Type B pancreatic cell (in vitro differentiated cells): ENCODE results near the gene NOTCH3. TPM values are rescaled to one million over a fixed set of nuclear protein-coding genes. Genes with fewer than 3 reads are reported as not detected.

Experiments used
- DNase-seq: peaks from one replicate; pipeline ENCODE4 v3.0.0; 2021; ENCODE audit warnings: mixed read lengths; ENCODE audit not compliant: unreplicated experiment; ENCODE audit errors: extremely low spot score
- H3K27ac Mint-ChIP-seq: 2 replicates; pipeline ENCODE4 v1.8.0; 2021; ENCODE audit warnings: mild to moderate bottlenecking, mixed read lengths
- H3K27me3 Mint-ChIP-seq: 2 replicates; pipeline ENCODE4 v1.8.0; 2021; ENCODE audit warnings: mixed read lengths
- H3K36me3 Mint-ChIP-seq: 2 replicates; pipeline ENCODE4 v1.8.0; 2021; ENCODE audit warnings: mixed read lengths
- H3K4me1 Mint-ChIP-seq: one replicate; pipeline ENCODE4 v1.8.0; 2021; ENCODE audit warnings: mixed read lengths; ENCODE audit not compliant: unreplicated experiment
- H3K4me3 Mint-ChIP-seq: 2 replicates; pipeline ENCODE4 v1.8.0; 2021; ENCODE audit warnings: mild to moderate bottlenecking, mixed read lengths
- H3K9me3 Mint-ChIP-seq: 2 replicates; pipeline ENCODE4 v1.8.0; 2021; ENCODE audit warnings: mixed read lengths
- total RNA-seq: library from RNA; stranded (reverse); gene quantifications from 2 replicates; pipeline ENCODE4 v1.2.1, GENCODE V29; 2021; ENCODE audit warnings: low replicate concordance
- TF ChIP-seq, protein P1 (sequence below): fragments of 200-600 bp; sonication (generic); conservative IDR thresholded peaks from 2 replicates; pipeline ENCODE4 v1.5.0; 2021; ENCODE audit warnings: antibody characterized with exemption, mild to moderate bottlenecking

NOTCH3 gene
- total RNA-seq, 1 donor from 2014 or later: 119 TPM

DNA sequence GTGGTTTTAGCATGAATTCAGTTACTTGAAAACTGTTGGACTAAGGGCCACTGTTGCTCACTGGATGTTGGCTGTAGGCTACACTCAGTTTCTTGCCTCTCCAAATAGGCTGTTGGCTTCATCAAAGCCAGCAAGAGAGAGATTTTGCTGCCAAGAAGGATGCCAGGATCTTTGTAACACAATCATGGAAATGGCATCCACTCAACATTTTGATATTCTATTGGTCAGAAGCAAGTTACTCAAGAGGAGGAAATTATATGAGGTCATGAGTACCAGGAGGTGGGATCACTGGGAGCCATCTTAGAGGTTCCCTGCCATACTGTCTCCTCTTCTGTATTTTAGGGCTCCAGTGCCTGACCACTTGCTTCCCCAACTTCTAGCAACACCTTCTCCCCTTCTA, 63.0 kb downstream of the NOTCH3 start:
- Mint-ChIP-seq H3K9me3 (no peaks in the 10 kb centered on the region), H3K27me3 (peaks cover 4% of the 10 kb centered on the region), H3K4me1 (peaks cover 8% of the 10 kb centered on the region), H3K36me3 (no peaks in the 10 kb centered on the region), H3K4me3 (no peak overlapping the region), H3K27ac (peak overlapping the region; percentile 54)
- DNase-seq: no peak
- TF ChIP-seq, protein P1, sequence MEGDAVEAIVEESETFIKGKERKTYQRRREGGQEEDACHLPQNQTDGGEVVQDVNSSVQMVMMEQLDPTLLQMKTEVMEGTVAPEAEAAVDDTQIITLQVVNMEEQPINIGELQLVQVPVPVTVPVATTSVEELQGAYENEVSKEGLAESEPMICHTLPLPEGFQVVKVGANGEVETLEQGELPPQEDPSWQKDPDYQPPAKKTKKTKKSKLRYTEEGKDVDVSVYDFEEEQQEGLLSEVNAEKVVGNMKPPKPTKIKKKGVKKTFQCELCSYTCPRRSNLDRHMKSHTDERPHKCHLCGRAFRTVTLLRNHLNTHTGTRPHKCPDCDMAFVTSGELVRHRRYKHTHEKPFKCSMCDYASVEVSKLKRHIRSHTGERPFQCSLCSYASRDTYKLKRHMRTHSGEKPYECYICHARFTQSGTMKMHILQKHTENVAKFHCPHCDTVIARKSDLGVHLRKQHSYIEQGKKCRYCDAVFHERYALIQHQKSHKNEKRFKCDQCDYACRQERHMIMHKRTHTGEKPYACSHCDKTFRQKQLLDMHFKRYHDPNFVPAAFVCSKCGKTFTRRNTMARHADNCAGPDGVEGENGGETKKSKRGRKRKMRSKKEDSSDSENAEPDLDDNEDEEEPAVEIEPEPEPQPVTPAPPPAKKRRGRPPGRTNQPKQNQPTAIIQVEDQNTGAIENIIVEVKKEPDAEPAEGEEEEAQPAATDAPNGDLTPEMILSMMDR: no peak

DNA sequence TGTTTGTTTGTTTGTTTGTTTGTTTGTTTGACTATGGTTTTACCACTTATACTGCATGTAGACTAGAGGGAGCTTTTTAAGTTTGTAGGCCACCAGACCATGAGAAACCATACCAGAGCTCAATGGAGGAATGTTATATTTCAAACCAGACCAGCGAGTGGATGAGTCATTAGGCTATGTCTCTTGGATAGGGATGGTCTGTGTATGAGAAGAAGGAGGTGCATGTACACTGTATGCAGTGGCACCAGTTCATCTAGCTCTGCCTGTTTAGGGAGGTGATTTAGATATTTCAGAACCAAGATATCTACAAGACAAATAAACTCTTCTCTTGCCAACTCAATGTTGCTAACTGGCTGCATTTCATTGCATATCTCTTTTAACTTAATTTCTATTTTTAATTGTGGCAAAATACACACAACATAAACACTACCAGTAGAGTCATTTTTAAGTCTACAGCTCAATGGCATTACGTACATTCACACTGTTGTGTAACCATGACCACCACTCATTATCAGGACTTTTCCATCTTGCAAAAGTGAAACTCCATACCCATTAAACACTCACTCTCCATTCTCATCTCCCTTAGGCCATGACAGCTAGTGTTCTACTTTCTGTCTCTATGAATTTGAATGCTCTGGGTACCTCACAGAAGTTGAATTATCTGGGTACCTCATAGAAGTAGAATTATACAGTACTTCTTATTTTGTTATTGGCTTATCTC, 64.4 kb downstream of the NOTCH3 start:
- Mint-ChIP-seq H3K4me3 (peak overlapping the region; percentile 40), H3K27me3 (no peaks in the 10 kb centered on the region), H3K4me1 (peaks cover 8% of the 10 kb centered on the region), H3K9me3 (no peaks in the 10 kb centered on the region), H3K27ac (peak overlapping the region; percentile 92), H3K36me3 (no peaks in the 10 kb centered on the region)
- DNase-seq: no peak
- TF ChIP-seq, protein P1: no peak

DNA sequence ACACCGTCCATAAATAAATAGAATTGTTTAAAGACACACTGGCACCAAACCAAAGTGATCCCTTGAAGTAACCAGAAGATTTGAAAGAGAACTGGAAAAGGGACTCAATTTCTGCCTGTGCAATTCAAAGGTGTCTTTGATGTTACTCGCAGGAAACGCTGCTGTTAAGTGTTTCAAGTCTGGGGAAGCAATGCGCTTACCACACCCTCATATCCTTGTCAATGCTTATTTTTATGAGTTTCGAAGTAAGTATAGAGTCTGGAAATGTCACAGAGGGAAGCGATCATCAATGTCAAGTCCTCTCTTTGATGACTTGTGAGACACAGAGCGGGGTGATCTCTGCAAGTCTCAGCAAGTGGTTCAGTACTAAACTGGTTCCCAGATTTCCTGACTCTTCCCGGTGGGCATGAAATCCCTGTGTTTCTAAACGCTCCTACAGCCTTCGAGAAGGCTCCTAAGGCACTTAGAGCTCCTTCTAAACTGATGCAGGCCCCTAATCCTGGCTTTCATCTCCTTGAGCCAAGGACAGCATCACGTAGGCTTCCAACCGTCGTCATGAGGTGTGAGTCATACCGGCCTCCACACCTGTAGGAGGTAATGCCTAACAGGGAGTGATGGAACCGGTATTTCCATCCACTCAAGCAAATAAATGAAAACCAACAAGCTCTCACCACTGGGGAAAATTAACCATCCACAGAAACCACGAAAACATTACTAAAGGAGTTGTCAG, 70.8 kb downstream of the NOTCH3 start:
- no peaks in the 10 kb centered on the region for H3K9me3 Mint-ChIP-seq
- no peaks in the 10 kb centered on the region for H3K27me3 Mint-ChIP-seq
- peak overlapping the region; percentile 96 for H3K27ac Mint-ChIP-seq
- H3K4me1 Mint-ChIP-seq: peaks cover 9% of the 10 kb centered on the region
- peak overlapping the region; percentile 53 for H3K4me3 Mint-ChIP-seq
- H3K36me3 Mint-ChIP-seq: no peaks in the 10 kb centered on the region
- TF ChIP-seq, protein P1: no peak
- DNase-seq: no peak

DNA sequence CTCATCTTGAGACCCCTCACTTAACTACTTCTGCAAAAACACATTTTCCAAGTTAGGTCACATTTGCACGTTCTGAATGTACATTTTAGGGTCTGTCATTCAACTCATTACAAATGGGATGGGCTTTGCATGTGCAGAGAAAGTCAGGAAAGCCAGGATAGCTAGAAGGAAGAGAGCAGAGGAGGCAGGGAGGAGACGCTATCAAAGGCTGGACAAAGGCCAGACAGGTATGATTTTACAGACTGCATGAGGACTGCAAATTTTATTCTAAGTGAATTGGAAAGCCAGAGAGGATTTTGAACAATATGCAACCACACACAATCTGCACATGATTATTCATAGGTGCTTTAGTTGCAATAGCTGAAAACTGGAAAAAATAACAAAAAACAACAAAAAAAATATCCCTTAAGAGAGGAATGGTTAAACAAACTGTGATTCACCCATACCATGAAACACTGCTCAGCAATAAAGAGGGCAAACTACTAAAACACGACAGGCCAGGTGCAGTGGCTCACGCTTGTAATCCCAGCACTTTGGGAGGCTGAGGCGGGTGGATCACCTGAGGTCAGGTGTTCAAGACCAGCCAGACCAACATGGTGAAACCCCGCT, 72.5 kb downstream of the NOTCH3 start:
- Mint-ChIP-seq H3K4me3 (no peak overlapping the region), H3K36me3 (no peaks in the 10 kb centered on the region), H3K4me1 (peaks cover 16% of the 10 kb centered on the region), H3K9me3 (no peaks in the 10 kb centered on the region), H3K27me3 (no peaks in the 10 kb centered on the region), H3K27ac (peak overlapping the region; percentile 72)
- no peak for DNase-seq
- TF ChIP-seq, protein P1: no peak

DNA sequence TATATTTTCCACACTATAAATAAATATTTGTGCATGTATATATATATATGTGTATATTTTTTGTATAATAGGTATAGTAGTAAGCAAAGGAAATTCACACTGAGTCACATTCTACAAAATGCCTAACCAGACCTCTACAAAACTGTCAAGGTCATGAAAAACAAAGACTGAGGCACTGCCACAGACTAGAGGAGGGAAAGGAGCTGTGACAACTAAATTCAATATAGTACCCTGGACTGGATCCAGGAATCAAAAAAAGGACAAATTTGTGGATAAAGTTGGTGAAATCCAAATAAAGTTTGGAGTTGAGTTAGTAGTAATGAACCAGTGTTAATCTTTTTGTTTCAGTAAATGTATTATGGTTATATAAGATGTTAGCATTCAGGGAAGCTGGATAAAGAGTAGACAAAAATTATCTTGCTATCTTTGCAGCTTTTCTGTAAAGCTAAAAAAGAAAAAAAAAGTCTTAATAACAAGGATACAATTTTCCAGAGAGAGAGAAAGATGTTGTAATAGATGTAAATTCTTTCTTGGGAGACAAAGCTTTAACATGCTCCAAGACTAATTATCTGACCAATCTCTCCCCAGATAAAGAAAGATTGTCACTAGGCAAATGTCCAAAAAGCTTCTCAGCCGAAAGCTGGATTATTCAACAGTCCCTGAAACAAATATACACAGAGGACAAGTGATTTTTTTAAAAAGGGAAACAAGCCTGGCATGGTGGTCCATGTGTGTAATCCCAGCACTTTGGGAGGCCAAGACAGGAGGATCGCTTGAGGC, 74.5 kb downstream of the NOTCH3 start:
- Mint-ChIP-seq H3K4me1 (peaks cover 16% of the 10 kb centered on the region), H3K27ac (peak overlapping the region; percentile 99), H3K9me3 (no peaks in the 10 kb centered on the region), H3K36me3 (no peaks in the 10 kb centered on the region), H3K4me3 (peak overlapping the region; percentile 57), H3K27me3 (no peaks in the 10 kb centered on the region)
- DNase-seq: no peak
- TF ChIP-seq, protein P1: no peak
